Heart right ventricle (tissue), 16 donors: ENCODE measurements around the gene COX4I2. TPM values are rescaled to one million over a fixed set of nuclear protein-coding genes. Genes with fewer than 3 reads are reported as not detected.

ENCODE experiments used
- ATAC-seq, 8 donors: fragments of 200-7000 bp; cut with Tn5 transposase; one replicate each; pipeline ENCODE4 v1.9.1; 2020; ENCODE audit warnings: mild to moderate bottlenecking in 8 of 8, moderate library complexity in 8 of 8, moderate number of reproducible peaks in 1 of 8
- DNase-seq, 2 donors: peaks; one replicate each; pipeline ENCODE4 v3.0.0-alpha.2; 2020
- H3K27ac ChIP-seq, 10 donors: fragments of 200-600 bp; sonication (generic) in 2 of 10; one replicate each; pipeline versions ENCODE4 v1.5.0 to v1.8.0; 2020 to 2022; ENCODE audit warnings: mild to moderate bottlenecking in 3 of 10
- H3K27me3 ChIP-seq, 7 donors: fragments of 200-600 bp; one replicate each; pipeline ENCODE4 v1.8.0; 2021 to 2022; ENCODE audit warnings: mild to moderate bottlenecking in 2 of 7
- H3K36me3 ChIP-seq, 9 donors: fragments of 200-600 bp; sonication (generic) in 1 of 9; one replicate each; pipeline versions ENCODE4 v1.5.0 to v1.8.0; 2020 to 2022; ENCODE audit warnings: mild to moderate bottlenecking in 2 of 9
- H3K4me1 ChIP-seq, 9 donors: fragments of 200-600 bp; sonication (generic) in 1 of 9; one replicate each; pipeline versions ENCODE4 v1.5.0 to v1.8.0; 2020 to 2022; ENCODE audit warnings: mild to moderate bottlenecking in 4 of 9
- H3K4me3 ChIP-seq, 10 donors: fragments of 200-600 bp; sonication (generic) in 2 of 10; one replicate each; pipeline versions ENCODE4 v1.5.0 to v1.8.0; 2020 to 2022; ENCODE audit warnings: mild to moderate bottlenecking in 7 of 10, moderate library complexity in 2 of 10
- H3K9me3 ChIP-seq, 11 donors: fragments of 200-600 bp in 10 of 11; sonication (generic) in 2 of 11; one replicate each; pipeline versions ENCODE4 v1.5.0 to v1.8.0; 2013 to 2022; ENCODE audit warnings: mild to moderate bottlenecking in 2 of 11, control low read depth in 1 of 11, moderate library complexity in 1 of 11
- CTCF ChIP-seq, 9 donors: fragments of 200-600 bp; sonication (generic) in 2 of 9; IDR thresholded peaks; one replicate each; pipeline versions ENCODE4 v1.5.0 to v1.8.0; 2021 to 2022; ENCODE audit warnings: antibody characterized with exemption in 9 of 9, mild to moderate bottlenecking in 5 of 9, moderate library complexity in 1 of 9
- whole genome bisulfite sequencing, 2 donors: extraction: QIAGEN DNeasy Blood & Tissue Kit; methylation state at CpG; one replicate each; pipeline ENCODE4 v1.1.7; 2013; ENCODE audit warnings: inconsistent platforms in 1 of 2; 5-methylcytosine and 5-hydroxymethylcytosine counted together
- intact Hi-C, 10 donors: fragments of 100-400 bp; cut with DNase I; formaldehyde crosslinking; loops; one replicate each; pipeline versions ENCODE4 v1.11.1 to v1.14.2; 2022
- polyA plus RNA-seq, 2 donors: library from polyadenylated mRNA; stranded (reverse); fragments of 200-250 nt; gene quantifications; one replicate each; pipeline ENCODE4 v1.2.3, GENCODE V29; 2013
- total RNA-seq, 10 donors: library from RNA; stranded (reverse); fragmentation: NEBNext Ultra II Directional in 3 of 10; extraction: Animal tissue kit (Norgen Biotek cat#: 25700) in 3 of 10; gene quantifications; one replicate each; pipeline versions ENCODE4 v1.2.1 to v1.2.4, GENCODE V29; 2021 to 2023
- donor health status: Arrhythmogenic right ventricular cardiomyopathy.
- donor health status: ischemic (EF 13 %, LVEDD 7.1; RV severe dilation, severe dysfunction).
- donor health status: healthy with polysubstance abuse.
- donor health status: DM: no; HTN: yes; CAD: no.
- donor health status: DM: no; HTN: no; CAD: no.
- donor health status: ischemic (EF 25% LVEDD 6.9; RV normal size, moderate dysfunction).
- donor health status: ischemic (EF 25% LVEDD 5.7; RV mildly dilated, moderate dysfunction).
- donor health status: healthy.
- donor health status: DM: yes; HTN: yes; CAD: no.
- donor health status: Ischemic cardiomyopathy.
- donor health status: ischemic (EF 35%, LVEDD 5.7; RV mildly dilated, moderate dysfunction).
- donor health status: nonischemic (EF 11% LVEDD 7.7; RV severe dilation, severe dysfunction).
- donor health status: DM: yes; HTN: yes; CAD: no.
- donor health status: PGD.
- donor health status: ischemic (EF 29% LVEDD 5.4; RV normal size, mild dysfunction).
- donor health status: nonischemic (EF 23%, LVEDD 6.1; RV moderate dilation, normal function).

COX4I2 gene
- total and polyA plus RNA-seq, 12 donors: 3.8 to 103 (median 8.2) TPM

GRCh38 chr20:31596831-31597480 lies 40.8 kb upstream of the COX4I2 start:
- H3K36me3 ChIP-seq: no peaks in the 10 kb centered on the region
- peak overlapping the region; percentile 70 to 98 (median 89) for H3K27ac ChIP-seq
- peaks cover 9 to 41% (median 24%) of the 10 kb centered on the region in 9 donors for H3K4me1 ChIP-seq
- TF ChIP-seq CTCF (IDR thresholded peaks at IDR 0.05): no peak
- H3K4me3 ChIP-seq: no peak overlapping the region
- intact Hi-C loops: loop anchor here in 1 of 10 donors (1.0 kb wide), 1 partner anchor 7 kb away; no protein-coding TSS in a partner anchor
- no peaks in the 10 kb centered on the region for H3K27me3 ChIP-seq
- ATAC-seq (no peak), DNase-seq (no peak)
- WGBS, 2 donors: 66 to 74% methylated on average over 4 of the region's 4 CpGs
- no peaks in the 10 kb centered on the region for H3K9me3 ChIP-seq

GRCh38 chr20:31597481-31597855 lies 40.2 kb upstream of the COX4I2 start:
- 79 to 88% methylated on average over 2 of the region's 2 CpGs for WGBS, 2 donors
- no peak for TF ChIP-seq CTCF (IDR thresholded peaks at IDR 0.05)
- peaks cover 9 to 41% (median 24%) of the 10 kb centered on the region in 9 donors for H3K4me1 ChIP-seq
- intact Hi-C loops: no loop called here
- no peak for ATAC-seq
- no peak for DNase-seq
- H3K27me3 ChIP-seq: no peaks in the 10 kb centered on the region
- no peaks in the 10 kb centered on the region for H3K9me3 ChIP-seq
- no peak overlapping the region for H3K4me3 ChIP-seq
- peak overlapping the region in 9 of 10 donors; percentile 82 to 98 (median 89) for H3K27ac ChIP-seq
- no peaks in the 10 kb centered on the region for H3K36me3 ChIP-seq

GRCh38 chr20:31602431-31602778 lies 35.3 kb upstream of the COX4I2 start:
- Histone ChIP-seq H3K4me3 (no peak overlapping the region), H3K4me1 (peaks cover 0 to 45% (median 14%) of the 10 kb centered on the region in 9 donors), H3K9me3 (no peaks in the 10 kb centered on the region), H3K36me3 (peaks cover 0 to 14% (median 0%) of the 10 kb centered on the region in 9 donors), H3K27ac (peak overlapping the region in 7 of 10 donors; percentile 12 to 99 (median 95)), H3K27me3 (peaks cover 0 to 24% (median 0%) of the 10 kb centered on the region in 7 donors)
- intact Hi-C loops: no loop called here
- 94 to 95% methylated on average over 4 of the region's 4 CpGs for WGBS, 2 donors
- DNase-seq (no peak), ATAC-seq (no peak)
- TF ChIP-seq CTCF (IDR thresholded peaks at IDR 0.05): no peak

GRCh38 chr20:31602779-31603441 lies 34.8 kb upstream of the COX4I2 start:
- Histone ChIP-seq H3K9me3 (no peaks in the 10 kb centered on the region), H3K4me1 (peaks cover 0 to 49% (median 14%) of the 10 kb centered on the region in 9 donors), H3K27me3 (peaks cover 0 to 28% (median 0%) of the 10 kb centered on the region in 7 donors), H3K4me3 (no peak overlapping the region), H3K27ac (peak overlapping the region in 9 of 10 donors; percentile 12 to 99 (median 95)), H3K36me3 (peaks cover 0 to 14% (median 0%) of the 10 kb centered on the region in 9 donors)
- 73 to 80% methylated on average over 17 of the region's 17 CpGs for WGBS, 2 donors
- intact Hi-C loops: no loop called here
- no peak for DNase-seq
- ATAC-seq: no peak
- TF ChIP-seq CTCF (IDR thresholded peaks at IDR 0.05): no peak
